Activated T-helper 2 cell treated with anti-CD3 and anti-CD28 coated beads, Interferon-gamma antibody, Interleukin-2, Interleukin-4, amounts not matched to agents 10 μg/mL and 5 μg/mL and 100 μg/mL, durations not matched to agents 14 hours and 24 hours and 36 hours (primary cell): Measurements from ENCODE around the gene TTYH1. TPM values are rescaled to one million over a fixed set of nuclear protein-coding genes. Genes with fewer than 3 reads are reported as not detected.
A peak's percentile ranks its signal among the peaks of the same experiment; 100 is the strongest.
"Not testable (repeated sequence)": the region's sequence is repeated elsewhere in the genome, so short reads cannot be mapped to it uniquely, and the experiment has no call there.

Experiments
- DNase-seq: peaks from one replicate; pipeline ENCODE4 v3.0.0; 2021; ENCODE audit warnings: low spot score
- H3K27ac Mint-ChIP-seq: one replicate; pipeline ENCODE4 v1.8.0; 2021; ENCODE audit warnings: mixed read lengths
- H3K27me3 Mint-ChIP-seq: one replicate; pipeline ENCODE4 v1.8.0; 2021; ENCODE audit warnings: low read depth, mixed read lengths
- H3K36me3 Mint-ChIP-seq: one replicate; pipeline ENCODE4 v1.8.0; 2021; ENCODE audit warnings: low read depth, mixed read lengths
- H3K4me1 Mint-ChIP-seq: one replicate; pipeline ENCODE4 v1.8.0; 2021; ENCODE audit warnings: low read depth, mixed read lengths
- H3K4me3 Mint-ChIP-seq: one replicate; pipeline ENCODE4 v1.8.0; 2021; ENCODE audit warnings: low read depth, mild to moderate bottlenecking, moderate library complexity, mixed read lengths
- H3K9me3 Mint-ChIP-seq: one replicate; pipeline ENCODE4 v1.8.0; 2021; ENCODE audit warnings: mixed read lengths
- intact Hi-C: fragments of 100-400 bp; cut with micrococcal nuclease; formaldehyde crosslinking; loops from one replicate; pipeline ENCODE4 v1.15.1; 2023
- total RNA-seq: library from RNA; stranded (reverse); gene quantifications from 2 replicates; pipeline ENCODE4 v1.2.3, GENCODE V29; 2022

TTYH1 gene
- total RNA-seq, 1 donor from 2014 or later: 0.50 TPM

- intact Hi-C loops: no loop called here
- H3K36me3 Mint-ChIP-seq: peaks cover 3% of the 10 kb centered on the region
- peaks cover 9% of the 10 kb centered on the region for H3K9me3 Mint-ChIP-seq
- no peak overlapping the region for H3K27ac Mint-ChIP-seq
- DNase-seq: no peak
- H3K4me1 Mint-ChIP-seq: peaks cover 40% of the 10 kb centered on the region
- H3K27me3 Mint-ChIP-seq: peaks cover 28% of the 10 kb centered on the region
- H3K4me3 Mint-ChIP-seq: no peak overlapping the region
These were observed 34.4 kb upstream of the TTYH1 start for GRCh38 chr19:54380897-54381296.

- H3K9me3 Mint-ChIP-seq, H3K4me3 Mint-ChIP-seq: not testable (repeated sequence)
These were observed 33.2 kb upstream of the TTYH1 start for GRCh38 chr19:54382041-54382440.

GRCh38 chr19:54383330-54383729 lies 31.9 kb upstream of the TTYH1 start:
- H3K4me3 Mint-ChIP-seq: no peak overlapping the region
- H3K4me1 Mint-ChIP-seq: peaks cover 34% of the 10 kb centered on the region
- no peaks in the 10 kb centered on the region for H3K36me3 Mint-ChIP-seq
- no peak for DNase-seq
- no peak overlapping the region for H3K27ac Mint-ChIP-seq
- H3K27me3 Mint-ChIP-seq: peaks cover 29% of the 10 kb centered on the region
- H3K9me3 Mint-ChIP-seq: peaks cover 9% of the 10 kb centered on the region
- intact Hi-C loops: no loop called here

More at GRCh38 chr19:54382041-54382440, 33.2 kb upstream of the TTYH1 start:
- H3K27ac Mint-ChIP-seq, H3K36me3 Mint-ChIP-seq, intact Hi-C loops, DNase-seq: not testable (repeated sequence)
- Mint-ChIP-seq H3K27me3 (peaks cover 27% of the 10 kb centered on the region), H3K4me1 (peaks cover 33% of the 10 kb centered on the region)

- Mint-ChIP-seq H3K4me1 (peaks cover 37% of the 10 kb centered on the region), H3K27ac (peak overlapping the region; percentile 34), H3K36me3 (no peaks in the 10 kb centered on the region), H3K4me3 (peak overlapping the region; percentile 83), H3K9me3 (no peaks in the 10 kb centered on the region), H3K27me3 (peaks cover 16% of the 10 kb centered on the region)
- intact Hi-C loops: loop anchor here (2.0 to 5.0 kb wide), 4 partner anchors 15 to 184 kb away; partner anchors contain the start of genes LAIR1 and LILRA2
- DNase-seq: peak; percentile 32
These were observed 27.1 kb upstream of the TTYH1 start for GRCh38 chr19:54387991-54388801.

- Mint-ChIP-seq H3K27me3 (peaks cover 14% of the 10 kb centered on the region), H3K4me3 (peak overlapping the region; percentile 83), H3K36me3 (no peaks in the 10 kb centered on the region), H3K27ac (peak overlapping the region; percentile 34), H3K9me3 (no peaks in the 10 kb centered on the region), H3K4me1 (peaks cover 34% of the 10 kb centered on the region)
- intact Hi-C loops: loop anchor here (2.0 to 5.0 kb wide), 4 partner anchors 16 to 184 kb away; partner anchors contain the start of genes LAIR1 and LILRA2
- DNase-seq: no peak
These were observed 26.5 kb upstream of the TTYH1 start for GRCh38 chr19:54388802-54389139.

- no peak overlapping the region for H3K4me3 Mint-ChIP-seq
- intact Hi-C loops: loop anchor here (2.0 to 5.0 kb wide), 4 partner anchors 17 to 183 kb away; partner anchors contain the start of genes LAIR1 and LILRA2
- H3K9me3 Mint-ChIP-seq: no peaks in the 10 kb centered on the region
- no peaks in the 10 kb centered on the region for H3K36me3 Mint-ChIP-seq
- peaks cover 14% of the 10 kb centered on the region for H3K27me3 Mint-ChIP-seq
- DNase-seq: no peak
- peaks cover 34% of the 10 kb centered on the region for H3K4me1 Mint-ChIP-seq
- H3K27ac Mint-ChIP-seq: no peak overlapping the region
These were observed 25.7 kb upstream of the TTYH1 start for GRCh38 chr19:54389553-54389952.

GRCh38 chr19:54390942-54391577 lies 24.2 kb upstream of the TTYH1 start:
- peaks cover 31% of the 10 kb centered on the region for H3K4me1 Mint-ChIP-seq
- H3K4me3 Mint-ChIP-seq: peak overlapping the region; percentile 27
- intact Hi-C loops: loop anchor here (1.0 kb wide), 1 partner anchor 66 kb away; no protein-coding TSS in a partner anchor

GRCh38 chr19:54391589-54392061 lies 23.6 kb upstream of the TTYH1 start:
- Mint-ChIP-seq H3K9me3 (no peaks in the 10 kb centered on the region), H3K4me1 (peaks cover 31% of the 10 kb centered on the region), H3K27ac (no peak overlapping the region), H3K4me3 (no peak overlapping the region), H3K36me3 (no peaks in the 10 kb centered on the region), H3K27me3 (peaks cover 6% of the 10 kb centered on the region)
- no peak for DNase-seq
- intact Hi-C loops: loop anchor here (1.0 kb wide), 1 partner anchor 66 kb away; no protein-coding TSS in a partner anchor

More at GRCh38 chr19:54390942-54391577, 24.2 kb upstream of the TTYH1 start:
- H3K27me3 Mint-ChIP-seq: peaks cover 6% of the 10 kb centered on the region
- no peaks in the 10 kb centered on the region for H3K9me3 Mint-ChIP-seq
- no peak overlapping the region for H3K27ac Mint-ChIP-seq
- peak; percentile 46 for DNase-seq
- H3K36me3 Mint-ChIP-seq: no peaks in the 10 kb centered on the region

GRCh38 chr19:54392105-54392504 lies 23.2 kb upstream of the TTYH1 start:
- H3K4me3 Mint-ChIP-seq: no peak overlapping the region
- H3K4me1 Mint-ChIP-seq: peaks cover 31% of the 10 kb centered on the region
- intact Hi-C loops: no loop called here
- no peaks in the 10 kb centered on the region for H3K9me3 Mint-ChIP-seq
- peaks cover 6% of the 10 kb centered on the region for H3K27me3 Mint-ChIP-seq
- no peak for DNase-seq
- H3K27ac Mint-ChIP-seq: no peak overlapping the region
- no peaks in the 10 kb centered on the region for H3K36me3 Mint-ChIP-seq

- Mint-ChIP-seq H3K9me3 (no peaks in the 10 kb centered on the region), H3K27ac (no peak overlapping the region), H3K27me3 (peaks cover 3% of the 10 kb centered on the region), H3K36me3 (no peaks in the 10 kb centered on the region), H3K4me1 (peaks cover 24% of the 10 kb centered on the region), H3K4me3 (no peak overlapping the region)
- no peak for DNase-seq
- intact Hi-C loops: no loop called here
These were observed 21.9 kb upstream of the TTYH1 start for GRCh38 chr19:54393381-54393780.

GRCh38 chr19:54395685-54396084 lies 19.6 kb upstream of the TTYH1 start:
- peaks cover 3% of the 10 kb centered on the region for H3K27me3 Mint-ChIP-seq
- no peak for DNase-seq
- intact Hi-C loops: no loop called here
- no peaks in the 10 kb centered on the region for H3K36me3 Mint-ChIP-seq
- peaks cover 6% of the 10 kb centered on the region for H3K4me1 Mint-ChIP-seq
- H3K27ac Mint-ChIP-seq: no peak overlapping the region
- H3K9me3 Mint-ChIP-seq: no peaks in the 10 kb centered on the region
- no peak overlapping the region for H3K4me3 Mint-ChIP-seq

GRCh38 chr19:54399189-54399588 lies 16.1 kb upstream of the TTYH1 start:
- Mint-ChIP-seq H3K36me3 (no peaks in the 10 kb centered on the region), H3K27me3 (peaks cover 2% of the 10 kb centered on the region), H3K27ac (no peak overlapping the region), H3K4me3 (no peak overlapping the region), H3K4me1 (no peaks in the 10 kb centered on the region), H3K9me3 (no peaks in the 10 kb centered on the region)
- intact Hi-C loops: no loop called here
- DNase-seq: no peak

GRCh38 chr19:54400913-54401312 lies 14.4 kb upstream of the TTYH1 start:
- Mint-ChIP-seq H3K4me1 (no peaks in the 10 kb centered on the region), H3K36me3 (no peaks in the 10 kb centered on the region), H3K4me3 (no peak overlapping the region), H3K27me3 (peaks cover 3% of the 10 kb centered on the region), H3K9me3 (no peaks in the 10 kb centered on the region), H3K27ac (no peak overlapping the region)
- intact Hi-C loops: no loop called here
- DNase-seq: no peak
